GM19351 (cell line): ENCODE measurements around the gene S100A5.
"Not testable (repeated sequence)": the region's sequence is repeated elsewhere in the genome, so short reads cannot be mapped to it uniquely, and the experiment has no call there.

Source experiments
- ATAC-seq: cut with Tn5 transposase; IDR thresholded peaks from one replicate; pipeline ENCODE4 v1.9.1; 2021; ENCODE audit warnings: mild to moderate bottlenecking, moderate library complexity; ENCODE audit not compliant: unreplicated experiment

Gene S100A5

DNA sequence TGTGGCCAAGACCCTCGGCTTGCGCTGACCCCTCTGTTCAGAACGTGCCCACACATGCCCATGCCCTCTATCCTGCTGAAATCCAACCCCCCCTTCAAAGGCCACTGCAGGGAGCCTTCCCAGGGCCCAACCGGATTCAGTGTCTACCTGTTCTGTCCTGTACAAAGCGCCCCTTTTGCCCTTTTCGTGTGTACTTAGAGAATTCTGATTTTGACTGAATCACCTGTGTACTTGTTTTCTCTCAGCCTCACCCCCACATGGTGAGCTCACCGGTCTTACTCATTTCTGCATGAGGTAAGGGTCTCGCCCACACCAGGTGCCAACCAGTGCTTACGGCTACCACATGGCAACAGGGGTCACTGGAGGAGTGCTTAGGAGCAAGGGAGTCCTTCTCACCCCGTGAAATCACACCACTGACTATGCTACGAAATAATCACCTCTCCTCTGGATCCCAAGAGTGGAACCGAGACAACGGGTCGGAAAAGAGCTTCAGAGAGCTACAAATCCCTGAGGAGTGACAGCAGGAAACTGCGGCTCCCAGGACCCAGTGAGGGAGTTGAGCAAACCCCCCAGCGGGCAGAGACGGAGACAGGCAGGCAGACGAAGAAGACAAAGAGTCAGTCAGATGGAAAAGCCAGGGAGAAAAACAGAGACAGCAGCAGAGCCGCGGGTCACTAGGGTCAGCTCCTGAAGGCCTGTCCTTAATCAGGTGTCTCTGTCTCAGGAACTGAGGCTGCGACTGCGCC lies 27.1 kb upstream of the S100A5 start:
- no peak for ATAC-seq

DNA sequence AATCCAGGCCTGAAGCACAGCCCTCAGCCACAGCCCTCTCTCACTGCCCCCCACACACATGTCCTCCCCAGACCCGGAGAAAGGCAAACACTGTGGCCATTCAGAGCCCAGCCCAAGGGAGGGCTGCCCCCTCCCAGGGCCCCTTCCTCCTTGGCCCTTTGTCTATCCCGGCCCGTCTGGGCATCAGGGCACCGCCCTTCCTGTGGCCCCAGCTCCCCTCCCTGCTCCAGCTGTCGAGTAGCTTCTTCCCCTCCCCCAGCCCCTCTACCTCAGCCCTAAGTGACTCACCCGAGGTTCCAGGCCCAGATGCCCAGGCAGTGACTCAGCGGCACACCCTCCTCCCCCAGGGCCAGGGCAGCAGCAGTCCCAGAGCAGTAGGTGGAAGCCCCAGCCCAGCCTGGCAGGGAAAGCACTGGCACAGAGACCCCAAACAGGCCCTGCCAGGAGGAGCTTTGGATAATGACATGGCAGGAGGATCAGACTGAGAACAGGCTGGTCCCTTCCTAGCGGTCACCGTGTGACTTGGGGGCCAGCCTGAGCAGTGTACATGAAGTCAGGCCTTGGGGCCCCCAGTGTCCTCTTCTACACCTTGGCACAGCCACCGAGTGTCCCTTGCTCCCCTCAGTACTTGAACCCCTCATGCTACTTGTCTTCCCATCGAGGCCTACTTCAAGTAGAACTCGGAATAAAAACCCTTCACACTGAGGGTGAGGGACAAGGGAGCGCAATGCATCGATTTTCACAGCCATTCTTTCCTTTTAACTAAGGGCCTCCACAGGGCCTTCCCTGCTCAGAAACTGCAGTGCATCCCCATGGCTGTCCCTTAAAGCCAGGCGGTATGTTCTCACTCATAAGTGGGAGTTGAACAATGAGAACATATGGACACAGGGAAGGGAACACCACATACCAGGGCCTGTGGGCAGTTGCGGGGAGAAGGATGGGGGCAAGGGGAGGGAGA lies 26.0 kb upstream of the S100A5 start:
- ATAC-seq: no peak

DNA sequence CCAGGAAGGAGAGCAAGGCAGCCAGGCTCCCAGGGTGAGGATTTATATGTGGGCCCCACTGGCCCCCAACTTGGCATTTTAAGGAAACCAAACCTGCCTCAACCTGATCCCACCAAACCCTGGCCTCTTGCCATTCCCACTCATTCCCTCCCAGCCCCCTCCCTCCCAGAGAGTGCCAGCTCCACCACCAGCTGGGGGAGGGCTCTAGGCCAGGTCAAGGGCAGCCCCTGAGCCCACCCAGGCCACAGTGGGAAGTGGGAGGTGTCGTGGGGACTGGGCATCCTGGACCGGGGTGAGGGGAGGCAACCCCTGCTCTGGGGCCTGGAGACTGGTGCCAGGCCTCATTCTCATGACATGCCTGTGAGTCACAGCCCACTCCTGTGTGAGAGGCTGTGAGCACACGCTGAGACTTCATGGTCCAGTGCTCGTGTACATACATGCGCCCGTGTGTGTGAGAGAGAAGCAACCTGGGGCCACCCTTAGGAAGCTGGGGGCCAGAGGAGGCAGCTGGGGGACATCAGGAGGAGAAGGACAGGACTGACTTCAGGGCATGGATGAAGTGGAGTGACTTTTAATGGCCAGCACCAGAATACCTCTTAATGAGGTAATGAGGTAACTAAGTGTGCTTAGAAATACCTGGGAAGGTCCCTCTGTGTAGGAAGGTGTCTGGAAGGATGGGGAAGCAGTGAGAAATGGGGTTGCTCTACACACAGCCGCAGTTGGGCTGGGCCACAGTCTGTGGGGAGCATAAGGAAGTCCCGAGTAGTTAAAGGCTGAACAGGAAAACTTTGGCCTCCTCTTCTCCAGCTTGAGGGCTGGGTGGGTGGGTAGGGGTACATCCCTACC lies 25.0 kb upstream of the S100A5 start, which contains the start of gene S100A2:
Gene S100A2, minus strand, starts transcription at position 316 of the 846 bp plus-strand sequence. CDS start 1,967 bp downstream, outside the sequence.
- ATAC-seq: no peak

DNA sequence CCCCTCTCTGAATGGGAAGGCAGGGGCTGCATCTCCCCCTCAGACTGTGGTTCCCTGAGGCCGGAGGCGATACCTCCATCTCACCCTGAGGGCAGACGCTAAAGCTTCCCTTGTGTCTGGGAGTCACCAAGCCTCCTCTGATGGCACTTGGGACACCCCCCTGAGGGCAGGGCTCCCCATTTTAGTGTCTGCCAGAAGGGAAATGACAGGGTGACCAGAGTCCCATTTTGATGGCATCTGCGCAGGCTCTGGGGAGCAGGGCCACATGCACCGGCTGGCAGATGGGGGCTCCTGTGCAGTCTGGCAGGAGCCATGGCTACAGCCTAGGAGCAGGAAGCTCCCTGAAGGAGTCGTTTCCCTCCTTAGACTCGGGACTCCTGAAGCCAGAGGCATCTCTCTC lies 23.3 kb upstream of the S100A5 start:
- ATAC-seq: no peak

DNA sequence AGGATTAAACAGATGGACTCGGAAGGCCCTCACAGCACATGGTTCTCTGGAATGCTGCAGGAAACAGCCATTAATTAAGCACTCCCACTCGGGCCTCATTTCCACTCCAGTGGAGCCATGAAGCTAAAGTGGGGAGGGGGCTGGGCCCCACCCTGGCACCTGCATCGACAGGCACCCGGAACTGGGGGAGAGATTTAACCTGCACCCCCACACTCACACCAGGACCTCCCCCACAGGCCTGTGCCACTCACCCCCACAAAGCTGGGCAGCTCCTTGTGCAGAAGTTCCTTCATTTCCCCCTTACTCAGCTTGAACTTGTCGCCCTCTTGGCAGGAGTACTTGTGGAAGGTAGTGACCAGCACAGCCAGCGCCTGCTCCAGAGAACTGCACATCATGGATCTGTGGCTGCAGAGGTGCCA lies 22.8 kb upstream of the S100A5 start:
- no peak for ATAC-seq

DNA sequence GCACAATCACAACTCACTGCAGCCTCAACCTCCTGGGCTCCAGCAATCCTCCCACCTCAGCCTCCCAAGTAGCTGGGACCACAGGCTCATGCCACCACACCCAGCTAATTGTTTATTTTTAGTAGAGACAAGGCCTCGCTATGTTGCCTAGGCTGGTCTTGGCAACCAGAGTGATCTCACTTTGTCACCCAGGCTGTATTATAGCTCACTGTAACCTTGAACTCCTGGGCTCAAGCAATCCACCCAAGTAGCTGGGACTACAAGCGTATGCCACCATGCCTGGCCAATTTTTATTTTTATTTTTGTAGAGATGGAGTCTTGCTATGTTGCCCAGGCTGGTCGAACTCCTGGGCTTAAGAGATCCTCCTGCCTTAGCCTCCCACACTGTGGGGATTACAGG lies 21.3 kb upstream of the S100A5 start:
- not testable (repeated sequence) for ATAC-seq

DNA sequence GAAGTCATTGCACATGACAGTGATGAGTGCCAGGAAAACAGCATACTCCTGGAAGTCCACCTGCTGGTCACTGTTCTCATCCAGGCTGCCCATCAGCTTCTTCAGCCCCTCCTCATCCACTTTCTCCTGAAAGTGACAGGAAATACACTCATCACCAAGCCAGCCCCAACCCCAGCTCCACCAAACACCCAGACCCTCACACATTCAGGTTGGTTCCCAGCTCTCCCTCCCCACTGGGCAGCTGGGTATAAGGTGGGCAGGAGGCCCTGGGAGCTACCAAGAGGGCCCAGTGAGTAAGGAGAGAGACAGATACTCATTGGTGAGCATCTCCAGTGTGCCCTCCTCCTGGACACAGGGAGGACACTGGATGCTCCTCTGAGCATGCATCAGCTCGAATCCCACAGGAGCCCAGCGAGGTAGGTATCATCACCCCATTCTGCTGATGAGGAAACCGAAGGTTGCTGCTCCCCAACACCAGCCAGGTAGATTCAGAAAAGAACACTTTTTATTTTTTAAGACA lies 20.8 kb upstream of the S100A5 start:
- ATAC-seq: no peak

DNA sequence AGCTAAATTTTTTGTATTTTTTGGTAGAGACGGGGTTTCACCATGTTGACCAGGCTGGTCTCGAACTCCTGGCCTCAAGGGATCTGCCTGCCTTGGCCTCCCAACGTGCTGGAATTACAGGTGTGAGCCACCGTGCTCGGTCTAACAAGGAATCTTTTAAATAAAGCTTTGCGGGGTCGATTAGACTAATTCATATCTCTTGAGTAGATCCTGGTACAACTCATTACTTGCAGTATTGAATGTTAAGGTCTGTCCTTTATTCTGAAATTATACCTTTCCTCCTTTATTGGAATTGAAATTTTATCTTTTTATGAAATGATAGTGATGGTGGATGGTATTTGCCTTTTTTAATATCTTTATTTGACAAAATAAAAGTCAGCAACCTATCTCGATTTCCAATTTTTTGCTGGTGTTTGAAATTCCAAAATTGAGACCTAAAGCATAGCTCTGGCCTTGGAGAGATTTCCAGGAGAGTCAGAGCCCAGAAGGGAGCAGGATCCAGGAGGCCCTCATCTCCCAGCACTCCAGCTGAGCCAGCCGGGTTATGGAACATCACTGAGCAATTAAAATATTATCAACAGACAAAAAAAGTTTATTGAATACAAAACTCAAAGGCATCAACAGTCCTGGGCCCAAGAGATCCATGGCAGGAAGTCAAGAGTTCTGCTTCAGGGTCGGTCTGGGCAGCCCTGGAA lies 20.2 kb upstream of the S100A5 start:
- no peak for ATAC-seq

DNA sequence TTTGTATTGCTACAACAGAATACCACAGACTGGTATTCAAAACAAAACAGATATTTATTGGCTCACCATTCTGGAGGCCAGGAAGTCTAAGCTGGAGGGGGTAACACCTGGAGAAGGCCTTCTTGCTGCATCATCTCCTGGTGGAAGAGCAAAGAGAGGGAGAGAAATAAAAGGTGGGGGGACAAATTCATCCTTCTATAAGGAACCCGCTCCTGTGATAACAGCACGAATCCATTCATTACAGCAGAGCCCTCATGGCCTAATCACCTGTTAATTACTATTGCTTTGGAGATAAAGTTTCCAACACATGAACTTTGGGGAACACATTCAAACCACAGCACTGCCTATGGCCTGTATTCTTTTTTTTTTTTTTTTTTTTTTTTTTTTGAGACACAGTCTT lies 19.5 kb upstream of the S100A5 start:
- no peak for ATAC-seq

DNA sequence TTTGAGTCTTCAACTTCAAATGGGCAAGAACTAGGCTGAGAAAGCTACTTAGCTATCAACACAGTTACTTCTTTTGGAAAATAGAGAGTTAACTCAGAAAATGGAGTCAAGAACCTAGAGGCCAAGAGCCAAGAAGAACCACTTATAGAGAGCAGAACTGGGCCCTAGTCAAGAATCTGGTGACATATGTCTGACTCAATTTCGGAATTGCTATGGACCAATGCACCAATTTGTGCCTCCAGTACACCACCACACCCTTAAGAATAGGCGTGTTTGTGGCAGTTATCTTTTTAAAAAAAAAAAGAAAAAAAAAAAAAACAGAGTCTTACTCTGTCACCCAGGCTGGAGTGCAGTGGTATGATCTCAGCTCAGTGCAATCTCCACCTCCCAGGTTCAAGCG lies 17.1 kb upstream of the S100A5 start:
- no peak for ATAC-seq

DNA sequence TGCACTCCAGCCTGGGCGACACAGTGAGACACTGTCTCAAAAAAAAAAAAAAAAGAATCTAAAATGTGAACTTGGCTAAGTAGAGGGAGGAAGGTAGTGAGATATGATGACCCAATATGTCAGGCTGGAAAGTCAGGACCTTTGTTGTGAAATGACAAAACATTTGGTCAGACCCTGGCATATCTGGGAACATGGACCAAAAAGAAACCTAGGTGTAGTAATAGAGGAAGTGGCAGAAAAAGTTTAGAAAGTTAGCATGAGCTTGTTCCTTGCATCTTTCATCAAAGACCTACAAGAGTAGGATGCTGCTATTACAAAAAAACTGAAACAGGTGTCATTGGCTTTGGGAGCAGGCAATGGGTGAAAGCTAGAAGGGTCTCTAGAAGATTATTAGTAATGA lies 15.6 kb upstream of the S100A5 start:
- no peak for ATAC-seq

DNA sequence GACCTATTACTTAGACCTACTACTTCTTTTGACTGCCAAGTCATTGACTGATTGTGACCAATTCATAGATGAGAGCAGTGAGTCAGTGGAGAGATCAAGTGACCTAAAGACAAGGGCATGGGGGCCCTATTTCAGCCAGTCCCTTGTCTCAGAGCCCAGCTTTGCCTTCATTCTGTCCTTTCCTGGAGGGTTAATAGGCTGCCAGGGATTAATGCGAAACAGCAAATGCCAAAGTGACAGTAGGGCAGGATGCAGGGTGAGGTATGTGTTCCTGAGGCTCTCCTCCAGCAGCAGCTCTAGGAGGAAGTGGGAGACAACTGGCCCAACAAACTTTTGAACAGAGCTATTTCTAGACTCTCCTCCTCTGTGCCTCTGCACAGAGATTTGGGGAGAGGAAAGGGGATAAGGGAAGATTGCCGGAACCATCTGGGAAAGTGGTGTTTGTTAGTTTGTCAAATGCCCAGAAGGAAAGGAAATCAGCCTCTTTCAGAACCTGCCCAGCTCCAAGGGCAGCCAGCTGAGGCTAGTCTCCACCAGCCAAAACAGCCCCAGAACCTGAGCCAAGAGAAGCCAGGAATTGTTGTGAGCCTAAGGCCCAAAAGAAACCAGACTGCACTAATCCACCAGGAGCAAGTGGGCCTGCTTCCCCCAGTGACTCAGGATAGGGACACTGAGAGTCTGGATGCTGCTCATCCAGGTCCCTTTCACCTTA lies 13.3 kb upstream of the S100A5 start:
- ATAC-seq: no peak

DNA sequence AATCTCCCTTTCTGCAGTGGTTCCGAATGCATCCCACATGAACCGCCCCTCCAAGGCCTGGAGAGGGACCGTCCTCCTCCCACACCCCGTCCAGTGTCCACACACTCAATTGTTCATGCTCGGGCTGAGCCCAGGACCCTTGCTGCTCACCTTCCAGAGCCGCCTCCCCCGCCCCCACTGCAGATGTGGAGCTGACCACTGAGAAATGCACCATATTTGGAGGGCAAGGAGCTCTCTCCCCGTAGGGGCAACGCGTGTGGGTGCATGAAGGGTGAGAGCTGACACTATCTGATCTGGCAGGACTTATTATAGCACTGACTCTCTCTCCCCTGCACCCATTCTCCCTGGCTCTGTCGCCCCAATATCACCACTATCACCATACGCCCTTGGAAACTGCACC lies 12.4 kb upstream of the S100A5 start:
- ATAC-seq: no peak

DNA sequence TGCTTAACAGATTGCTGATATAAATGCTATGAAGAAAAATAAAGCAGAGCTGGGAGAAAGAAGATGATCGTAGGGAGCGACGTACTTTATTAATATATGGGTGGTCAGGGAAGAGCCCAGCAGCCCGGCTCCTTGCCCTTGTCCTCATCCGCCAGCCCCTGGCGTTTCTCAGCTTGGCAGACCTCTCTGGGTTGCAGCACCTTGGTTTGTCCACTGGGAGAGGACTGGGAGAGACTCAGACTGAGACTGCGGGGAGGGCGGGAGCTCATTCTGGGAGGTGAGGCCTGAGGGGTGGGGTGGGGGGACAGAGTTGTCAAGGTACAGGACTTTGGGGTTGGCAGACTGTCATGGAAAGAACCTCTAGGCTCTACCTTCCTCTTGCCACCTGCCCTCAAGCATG lies 11.6 kb upstream of the S100A5 start:
- no peak for ATAC-seq

DNA sequence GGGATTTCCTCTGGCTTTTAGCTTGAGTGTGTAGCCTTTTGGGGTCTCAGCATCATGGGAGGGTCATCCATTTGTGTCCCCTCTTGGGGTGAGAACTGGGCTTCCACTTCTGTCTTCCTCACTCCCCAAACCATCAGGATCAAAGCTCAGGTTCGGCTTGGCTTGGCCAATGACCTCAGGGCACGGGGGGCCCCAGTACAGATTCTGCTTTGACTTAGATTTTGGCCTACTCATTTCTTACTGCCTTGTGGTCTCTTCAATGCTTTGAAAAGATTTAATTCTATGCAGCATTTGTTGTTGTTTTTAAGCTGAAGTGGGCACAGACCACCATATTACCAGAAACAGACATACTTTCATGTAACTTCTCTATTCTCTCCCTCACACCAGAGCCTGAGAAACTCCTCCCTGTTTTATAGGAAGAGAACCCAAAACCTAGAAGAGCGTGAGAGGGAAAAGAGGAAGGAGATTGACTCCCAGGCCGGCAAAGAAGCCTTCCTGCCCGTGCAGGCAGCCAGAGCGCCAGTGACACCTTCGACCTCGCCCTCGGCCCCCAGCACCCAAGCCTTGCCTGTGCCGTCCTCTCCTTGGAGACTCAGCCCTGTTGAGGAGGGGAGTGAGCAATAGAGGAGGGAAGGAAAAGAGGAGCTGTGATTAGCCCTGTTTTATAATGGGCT lies 10.2 kb upstream of the S100A5 start:
- ATAC-seq: no peak

DNA sequence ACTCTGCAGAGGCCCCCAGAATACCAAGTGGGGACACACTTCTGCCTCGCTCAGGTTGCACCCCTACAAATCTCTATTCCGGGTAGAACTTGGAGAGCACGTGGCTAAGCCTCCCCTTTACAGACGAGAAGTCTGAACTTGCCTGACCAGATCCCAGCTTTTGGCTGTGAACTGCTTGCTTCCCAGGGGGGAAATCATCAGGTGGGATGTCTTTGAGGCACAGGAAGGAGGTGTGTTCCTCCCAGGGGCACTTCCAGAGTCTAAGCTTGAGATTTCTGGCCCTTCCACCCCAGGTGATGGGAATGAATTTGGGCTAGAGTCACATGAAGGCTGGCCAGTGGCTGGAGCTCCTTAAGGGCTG lies 9.6 kb upstream of the S100A5 start:
- ATAC-seq: no peak

DNA sequence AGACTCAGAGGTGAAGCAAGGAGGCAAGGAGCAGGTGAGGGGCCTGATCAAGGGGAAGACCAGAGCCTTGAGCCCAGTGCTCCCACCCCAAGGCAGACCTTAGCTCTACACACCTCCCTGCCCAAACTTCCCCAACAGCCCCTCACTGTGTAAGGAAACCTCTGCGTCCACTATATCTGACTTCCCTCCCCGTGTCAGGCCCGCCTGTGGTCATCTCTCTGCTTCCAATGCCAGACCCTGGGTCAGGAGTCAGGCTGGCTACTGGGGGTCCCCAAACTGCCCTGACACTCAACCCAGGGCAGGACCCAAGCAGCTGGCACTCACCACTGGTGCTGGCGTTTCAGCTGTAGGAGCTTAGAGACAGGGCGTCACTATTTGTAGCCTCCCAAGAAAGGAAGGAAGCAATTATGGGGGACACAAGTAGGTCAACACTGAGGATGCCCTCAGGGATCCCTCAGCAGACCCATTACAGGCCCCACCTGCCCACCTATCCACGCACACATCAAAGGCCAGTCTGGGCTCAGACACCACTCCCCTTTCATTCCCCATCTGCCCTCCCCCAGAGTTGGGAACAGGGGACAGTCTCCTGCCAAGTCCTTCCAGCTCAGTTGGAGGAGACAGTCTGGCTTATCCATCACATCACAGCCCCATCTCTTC lies 9.1 kb upstream of the S100A5 start:
- no peak for ATAC-seq
